SK-N-MC (cell line): ENCODE measurements around the gene SERPINA3.

ENCODE experiments used
- DNase-seq: peaks from one replicate; pipeline ENCODE4 v3.0.0-alpha.2; 2011; ENCODE audit warnings: low read depth, low spot score
- H3K27ac ChIP-seq: fragments of 200-600 bp; sonication (generic); 2 replicates; pipeline ENCODE4 v1.5.1; 2016; ENCODE audit warnings: mixed run types
- H3K36me3 ChIP-seq: fragments of 200-600 bp; sonication (generic); 2 replicates; pipeline ENCODE4 v1.6.1; 2017; ENCODE audit warnings: antibody characterized with exemption, low read length, mixed read lengths; ENCODE audit not compliant: insufficient read depth
- H3K4me3 ChIP-seq: fragments of 200-600 bp; sonication (generic); 2 replicates; pipeline ENCODE4 v1.5.1; 2016
- H3K9ac ChIP-seq: fragments of 200-600 bp; sonication (generic); 2 replicates; pipeline ENCODE4 v1.8.0; 2017; ENCODE audit warnings: mixed run types, mixed read lengths; ENCODE audit not compliant: insufficient read length
- H3K9me3 ChIP-seq: fragments of 200-600 bp; sonication (generic); 2 replicates; pipeline ENCODE4 v1.6.1; 2017; ENCODE audit warnings: low read depth, mild to moderate bottlenecking, antibody characterized with exemption, low read length, moderate library complexity, mixed read lengths
- EZH2 ChIP-seq: fragments of 200-600 bp; sonication (generic); IDR thresholded peaks from one replicate; pipeline ENCODE4 v1.6.1; 2017; ENCODE audit warnings: antibody characterized with exemption
- FOXP2 ChIP-seq: optimal IDR thresholded peaks from 2 replicates; pipeline ENCODE3; 2011; ENCODE audit warnings: mild to moderate bottlenecking, moderate library complexity; ENCODE audit not compliant: insufficient read depth; ENCODE audit errors: extremely low read length, control extremely low read depth
- POLR2AphosphoS5 ChIP-seq: IDR thresholded peaks from 2 replicates; pipeline ENCODE4 v1.6.1; 2012; ENCODE audit warnings: mild to moderate bottlenecking, low read depth, low read length, borderline replicate concordance

SERPINA3 gene

GRCh38 chr14:94621358-94622134, 9.4 kb downstream of the SERPINA3 start:
- no peak for DNase-seq
- Histone ChIP-seq H3K9ac (no peak overlapping the region), H3K27ac (no peak overlapping the region), H3K36me3 (no peaks in the 10 kb centered on the region), H3K9me3 (no peaks in the 10 kb centered on the region), H3K4me3 (no peak overlapping the region)
- no peak for TF ChIP-seq FOXP2
- no peak for TF ChIP-seq EZH2
- no peak for TF ChIP-seq POLR2AphosphoS5

GRCh38 chr14:94622653-94623421, 10.6 kb downstream of the SERPINA3 start:
- no peak overlapping the region for H3K9ac ChIP-seq
- no peak overlapping the region for H3K27ac ChIP-seq
- DNase-seq: no peak
- TF ChIP-seq POLR2AphosphoS5: no peak
- TF ChIP-seq FOXP2: no peak
- TF ChIP-seq EZH2: no peak
- H3K9me3 ChIP-seq: no peaks in the 10 kb centered on the region
- no peaks in the 10 kb centered on the region for H3K36me3 ChIP-seq
- H3K4me3 ChIP-seq: no peak overlapping the region

- no peak overlapping the region for H3K9ac ChIP-seq
- TF ChIP-seq POLR2AphosphoS5: no peak
- TF ChIP-seq FOXP2: no peak
- no peak for TF ChIP-seq EZH2
- H3K27ac ChIP-seq: no peak overlapping the region
- H3K4me3 ChIP-seq: no peak overlapping the region
- no peaks in the 10 kb centered on the region for H3K36me3 ChIP-seq
- no peaks in the 10 kb centered on the region for H3K9me3 ChIP-seq
- no peak for DNase-seq
These were observed 11.2 kb downstream of the SERPINA3 start for GRCh38 chr14:94623422-94623809.

GRCh38 chr14:94623856-94624499, 11.8 kb downstream of the SERPINA3 start:
- no peak overlapping the region for H3K27ac ChIP-seq
- no peaks in the 10 kb centered on the region for H3K9me3 ChIP-seq
- H3K4me3 ChIP-seq: no peak overlapping the region
- H3K9ac ChIP-seq: no peak overlapping the region
- no peaks in the 10 kb centered on the region for H3K36me3 ChIP-seq
- DNase-seq: no peak
- TF ChIP-seq POLR2AphosphoS5 (no peak), EZH2 (no peak), FOXP2 (no peak)

GRCh38 chr14:94624537-94625352, 12.6 kb downstream of the SERPINA3 start:
- Histone ChIP-seq H3K9me3 (no peaks in the 10 kb centered on the region), H3K4me3 (no peak overlapping the region), H3K9ac (no peak overlapping the region), H3K36me3 (no peaks in the 10 kb centered on the region), H3K27ac (no peak overlapping the region)
- DNase-seq: no peak
- TF ChIP-seq EZH2 (no peak), FOXP2 (no peak), POLR2AphosphoS5 (no peak)

GRCh38 chr14:94625353-94625635, 13.1 kb downstream of the SERPINA3 start:
- Histone ChIP-seq H3K36me3 (no peaks in the 10 kb centered on the region), H3K9me3 (no peaks in the 10 kb centered on the region), H3K9ac (no peak overlapping the region), H3K4me3 (no peak overlapping the region), H3K27ac (no peak overlapping the region)
- DNase-seq: no peak
- TF ChIP-seq POLR2AphosphoS5: no peak
- no peak for TF ChIP-seq FOXP2
- no peak for TF ChIP-seq EZH2

GRCh38 chr14:94628578-94628977, 16.4 kb downstream of the SERPINA3 start:
- Histone ChIP-seq H3K27ac (no peak overlapping the region), H3K9ac (no peak overlapping the region), H3K4me3 (no peak overlapping the region), H3K9me3 (no peaks in the 10 kb centered on the region), H3K36me3 (no peaks in the 10 kb centered on the region)
- DNase-seq: no peak
- TF ChIP-seq POLR2AphosphoS5: no peak
- no peak for TF ChIP-seq EZH2
- no peak for TF ChIP-seq FOXP2

GRCh38 chr14:94630396-94630795, 18.2 kb downstream of the SERPINA3 start:
- Histone ChIP-seq H3K9ac (no peak overlapping the region), H3K36me3 (no peaks in the 10 kb centered on the region), H3K27ac (no peak overlapping the region), H3K9me3 (no peaks in the 10 kb centered on the region), H3K4me3 (no peak overlapping the region)
- no peak for TF ChIP-seq FOXP2
- no peak for TF ChIP-seq POLR2AphosphoS5
- DNase-seq: no peak
